GM18870 (cell line): Measurements from ENCODE around the gene KCNQ1.

ENCODE experiments used
- ATAC-seq: cut with Tn5 transposase; IDR thresholded peaks from one replicate; pipeline ENCODE4 v1.9.1; 2021; ENCODE audit warnings: moderate library complexity; ENCODE audit not compliant: unreplicated experiment

Gene KCNQ1

GRCh38 chr11:2859699-2860037 lies 414.9 kb downstream of the KCNQ1 start:
- ATAC-seq: no peak

DNA sequence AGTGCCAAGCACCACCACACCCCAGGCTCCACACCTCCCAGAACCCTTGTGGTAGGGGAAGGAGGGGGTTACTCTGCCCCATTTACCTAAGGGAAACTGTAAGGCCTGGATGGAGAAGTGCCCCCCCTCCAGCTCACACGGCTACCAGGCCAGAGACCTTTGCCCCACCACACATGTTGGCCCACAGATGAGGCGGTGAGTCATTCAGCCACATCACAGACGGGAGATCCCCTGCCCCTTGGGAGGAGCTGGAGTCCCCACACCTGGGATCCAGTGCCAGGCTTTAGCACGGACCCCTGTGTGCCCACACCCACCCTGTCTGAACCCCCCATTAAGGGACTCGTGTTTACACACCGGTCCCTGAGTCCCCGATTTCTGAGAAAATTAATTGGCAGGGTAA lies 415.8 kb downstream of the KCNQ1 start:
- no peak for ATAC-seq

DNA sequence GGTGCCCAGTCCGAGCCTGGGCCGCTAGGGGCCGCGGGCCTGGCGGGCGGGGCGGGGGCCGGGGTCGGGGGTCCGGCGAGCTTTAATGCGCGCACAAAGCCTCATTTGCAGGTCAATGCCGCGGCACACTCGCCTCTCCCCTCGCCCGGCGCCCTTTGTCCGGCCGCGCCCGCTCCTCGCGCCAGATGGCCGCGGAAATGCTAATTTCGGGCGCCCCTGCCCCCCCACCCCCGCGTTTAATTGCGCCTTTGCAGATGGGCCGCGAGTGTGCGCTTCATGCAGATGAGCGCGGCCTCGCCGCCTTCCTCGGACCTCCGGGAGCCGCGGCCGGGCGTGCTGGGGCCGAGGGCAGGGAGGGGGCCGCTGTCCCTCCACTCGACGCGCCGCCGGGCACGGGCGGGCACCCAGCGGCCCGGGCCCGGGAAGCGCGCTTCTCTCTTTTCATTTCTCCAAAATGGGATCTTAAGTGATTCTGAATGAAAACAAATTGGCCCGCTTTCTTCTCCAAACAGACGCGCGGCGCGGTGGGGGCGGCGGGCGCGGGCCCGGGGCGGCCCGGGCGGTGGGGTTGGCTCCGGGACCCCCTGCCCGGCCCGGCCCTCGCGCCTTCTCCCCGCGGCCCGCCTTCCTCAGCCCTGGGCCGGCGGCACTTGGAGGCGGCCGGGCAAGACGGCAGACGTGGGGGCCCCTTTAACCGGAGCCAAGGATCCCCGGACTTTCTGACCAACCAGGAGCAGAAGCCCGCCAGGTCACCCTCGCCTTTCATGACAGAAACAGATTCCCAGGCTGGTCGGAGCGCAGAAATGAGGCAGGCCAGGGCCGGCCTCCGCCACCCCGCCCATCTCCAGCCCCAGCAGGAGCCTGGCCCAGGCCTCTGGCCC lies 417.8 kb downstream of the KCNQ1 start:
- no peak for ATAC-seq

DNA sequence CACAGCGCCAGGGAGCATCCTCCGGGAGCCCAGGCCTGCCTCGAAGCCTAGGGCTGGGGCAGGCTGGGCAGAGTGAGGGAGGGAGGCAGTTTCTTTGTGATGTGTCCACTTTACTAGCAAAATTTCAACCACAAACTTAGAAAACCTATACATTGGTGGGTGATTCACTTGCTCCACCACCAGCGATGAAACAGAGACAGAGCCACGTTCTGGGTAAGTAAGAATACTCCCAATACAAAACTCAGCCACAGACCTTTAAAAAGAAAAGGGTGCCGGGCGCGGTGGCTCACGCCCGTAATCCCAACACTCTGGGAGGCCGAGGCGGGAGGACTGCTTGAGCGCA lies 418.4 kb downstream of the KCNQ1 start:
- no peak for ATAC-seq

DNA sequence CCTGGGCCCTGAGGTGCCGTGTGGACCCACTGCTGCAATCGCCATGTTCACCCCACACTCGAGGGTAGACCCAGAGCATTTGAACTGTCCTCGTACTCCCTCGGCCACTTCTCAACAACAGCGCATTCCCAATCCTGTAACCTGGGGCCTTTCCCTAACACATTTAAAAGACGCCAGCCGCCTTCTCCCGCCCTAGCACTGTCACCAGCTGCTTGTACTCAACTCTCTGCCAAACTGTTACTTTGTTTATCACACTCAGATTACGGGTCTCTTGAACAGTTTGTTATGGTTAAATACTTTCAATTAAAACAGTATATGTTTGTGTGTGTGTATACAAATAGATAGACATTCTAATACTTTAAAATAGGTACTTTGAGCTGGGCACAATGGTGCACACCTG lies 420.1 kb downstream of the KCNQ1 start:
- no peak for ATAC-seq

- ATAC-seq: no peak
Measured at GRCh38 chr11:2865922-2866577, 421.2 kb downstream of the KCNQ1 start.

DNA sequence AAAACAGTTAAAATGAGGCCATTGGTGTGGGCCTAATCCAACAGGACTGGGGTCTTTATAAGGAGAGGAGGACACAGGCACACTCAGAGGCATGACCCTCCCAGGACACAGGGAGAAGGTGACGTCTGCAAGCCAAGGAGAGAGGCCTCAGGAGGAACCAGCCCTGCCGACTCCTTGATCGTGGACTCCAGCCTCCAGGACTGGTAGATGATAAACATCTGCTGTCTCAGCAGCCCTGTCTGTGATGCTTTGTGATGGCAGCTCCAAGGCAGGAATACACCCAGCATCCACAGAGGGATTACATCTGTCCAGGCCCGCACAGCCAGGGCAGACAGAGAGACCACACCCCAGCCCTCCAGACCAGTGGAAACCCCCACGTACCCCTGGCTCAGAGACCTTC lies 422.3 kb downstream of the KCNQ1 start:
- ATAC-seq: no peak

- no peak for ATAC-seq
Measured at GRCh38 chr11:2867722-2868505, 423.1 kb downstream of the KCNQ1 start.

DNA sequence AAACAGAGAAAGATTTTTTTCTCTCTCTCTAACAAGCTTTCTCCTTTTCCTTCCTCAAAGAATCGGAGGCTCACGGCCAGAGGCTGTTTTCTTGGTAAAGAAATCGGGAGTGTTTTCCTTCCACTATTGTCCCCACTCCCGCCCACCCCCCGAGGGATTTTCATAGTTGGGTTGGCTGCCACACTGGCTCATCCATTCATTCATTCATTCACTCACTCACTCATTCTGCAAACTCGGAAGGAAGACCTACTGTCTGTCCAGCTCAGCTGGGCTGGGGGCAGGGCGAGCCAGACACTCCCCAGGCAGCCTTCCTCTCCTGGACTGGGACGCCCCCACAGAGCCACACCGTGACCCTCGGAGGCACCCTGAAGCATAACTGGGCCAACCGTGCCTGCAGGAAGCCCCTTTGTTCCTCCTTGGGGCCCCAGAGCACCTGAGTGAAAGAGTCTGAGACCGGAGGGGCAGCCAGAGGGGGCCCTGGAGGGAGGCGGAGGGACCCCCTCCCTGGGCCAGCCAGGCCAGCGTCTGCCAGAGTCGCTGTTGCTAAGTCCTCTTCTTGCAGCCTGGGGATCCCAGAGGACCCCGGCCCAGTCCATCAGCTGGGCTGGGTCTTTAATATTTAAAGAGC lies 423.8 kb downstream of the KCNQ1 start:
- ATAC-seq: no peak

DNA sequence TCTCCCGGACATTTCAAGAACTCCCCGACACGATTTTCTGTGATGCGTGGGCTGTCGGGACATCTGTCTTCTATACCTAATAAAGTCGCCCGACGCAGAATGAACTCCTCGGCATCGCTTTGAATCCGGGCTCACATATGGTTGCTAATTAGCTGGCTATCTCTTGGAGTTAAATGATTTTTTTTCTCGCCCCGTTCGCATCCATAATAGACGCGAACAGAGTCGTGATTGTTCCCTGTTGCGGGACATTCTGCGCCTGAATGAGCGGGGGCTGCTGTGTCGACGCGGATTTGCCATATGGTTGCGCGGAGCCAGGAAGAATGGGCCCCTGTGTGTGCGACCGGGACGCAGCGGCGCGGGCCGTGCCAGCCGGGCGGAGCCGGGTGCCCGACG lies 424.3 kb downstream of the KCNQ1 start:
- ATAC-seq: no peak

DNA sequence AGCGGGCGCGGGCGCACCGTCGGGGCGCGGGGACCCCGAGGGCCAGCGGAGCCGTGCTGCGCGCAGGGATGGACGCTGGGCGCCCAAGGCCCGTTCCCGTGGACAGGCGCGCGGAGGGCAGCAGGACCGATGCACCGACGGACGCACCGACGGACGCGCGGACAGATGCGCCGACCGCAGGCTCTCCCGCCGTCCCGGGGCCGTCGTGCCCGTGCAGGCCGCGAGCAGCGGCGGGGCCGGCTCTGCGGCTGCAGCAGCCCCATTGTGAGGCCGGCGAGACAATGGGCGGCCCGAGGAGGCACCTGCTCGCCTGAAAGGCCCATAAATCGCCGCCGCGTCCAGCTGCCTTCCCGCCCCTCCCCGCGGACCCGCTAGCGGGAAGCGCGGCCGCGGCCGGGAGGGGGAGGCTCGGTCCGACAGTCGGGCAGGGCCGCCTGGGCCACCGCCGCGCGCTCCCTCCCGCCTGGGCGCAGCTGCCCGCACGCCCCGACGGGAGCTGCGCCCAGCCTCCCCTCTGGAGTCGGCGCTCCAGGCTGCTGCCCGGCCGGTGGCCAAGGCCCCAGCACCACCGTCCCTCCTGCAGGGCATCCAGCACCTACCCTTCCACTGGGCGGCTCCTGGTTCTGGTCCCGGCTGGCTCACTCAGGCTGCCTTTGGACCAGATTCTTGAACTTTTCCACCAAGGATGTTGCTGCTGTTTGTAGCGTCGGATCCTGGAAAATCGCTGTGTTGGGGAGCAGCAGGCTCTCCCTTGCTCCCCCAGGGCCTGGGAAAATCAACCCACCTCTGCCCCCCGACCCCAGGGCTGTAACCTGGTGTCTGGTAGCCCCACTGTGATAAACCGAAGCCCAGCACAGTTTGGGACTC lies 425.0 kb downstream of the KCNQ1 start:
- no peak for ATAC-seq

GRCh38 chr11:2870460-2870859 lies 425.7 kb downstream of the KCNQ1 start:
- no peak for ATAC-seq

DNA sequence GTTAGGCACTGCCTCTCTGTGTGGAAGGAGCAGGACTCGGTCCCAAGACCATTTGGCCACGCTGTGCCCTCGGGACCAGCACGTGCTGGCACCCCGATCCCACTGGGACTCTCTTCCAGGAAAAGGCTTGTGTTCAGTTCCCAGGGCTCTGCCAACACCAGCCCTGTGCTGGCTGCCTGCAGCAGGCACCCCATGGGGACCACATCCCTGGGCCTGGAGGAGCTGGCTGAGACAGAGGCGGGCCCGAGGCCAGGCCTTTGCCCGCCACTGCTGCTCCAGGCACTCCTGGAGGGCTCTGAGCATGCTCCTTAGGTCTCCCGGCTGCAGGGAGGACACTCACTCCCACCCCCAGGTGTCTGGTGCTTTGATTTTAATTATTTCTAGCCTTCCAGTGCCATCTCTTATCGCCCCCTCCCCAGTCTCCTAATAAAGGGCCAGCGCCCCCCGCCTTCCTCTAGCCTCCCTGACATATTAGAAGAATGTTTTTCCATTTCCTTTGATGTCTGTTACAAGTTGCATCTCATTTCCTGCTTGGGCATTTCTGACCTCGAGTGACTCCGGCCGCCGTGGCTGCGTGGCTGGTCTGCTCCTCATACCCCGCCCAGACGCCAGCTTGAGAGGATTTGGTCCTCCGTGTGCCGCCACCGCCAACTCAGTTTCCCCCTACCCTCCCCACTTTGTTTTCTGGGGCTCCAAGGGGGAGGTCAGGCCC lies 426.3 kb downstream of the KCNQ1 start:
- ATAC-seq: no peak

DNA sequence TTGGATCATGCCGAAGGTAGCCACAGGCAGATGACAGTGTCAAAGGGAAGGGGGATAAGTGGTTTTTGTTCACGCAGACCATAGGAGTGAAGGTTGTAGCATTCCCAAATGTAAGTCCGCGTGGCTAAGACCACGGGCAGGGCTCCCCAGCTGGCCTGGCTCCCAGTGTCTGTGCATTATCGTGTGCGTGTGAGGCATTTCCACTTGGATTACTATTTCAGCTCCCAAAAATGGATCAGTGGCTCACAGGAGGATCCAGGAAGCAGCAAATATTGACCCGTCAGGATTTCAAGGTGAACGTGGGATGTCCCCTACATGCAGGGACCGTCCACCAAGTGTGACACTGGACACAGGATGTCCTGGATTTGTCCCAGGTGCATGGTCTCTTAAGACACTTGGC lies 430.2 kb downstream of the KCNQ1 start:
- ATAC-seq: no peak

DNA sequence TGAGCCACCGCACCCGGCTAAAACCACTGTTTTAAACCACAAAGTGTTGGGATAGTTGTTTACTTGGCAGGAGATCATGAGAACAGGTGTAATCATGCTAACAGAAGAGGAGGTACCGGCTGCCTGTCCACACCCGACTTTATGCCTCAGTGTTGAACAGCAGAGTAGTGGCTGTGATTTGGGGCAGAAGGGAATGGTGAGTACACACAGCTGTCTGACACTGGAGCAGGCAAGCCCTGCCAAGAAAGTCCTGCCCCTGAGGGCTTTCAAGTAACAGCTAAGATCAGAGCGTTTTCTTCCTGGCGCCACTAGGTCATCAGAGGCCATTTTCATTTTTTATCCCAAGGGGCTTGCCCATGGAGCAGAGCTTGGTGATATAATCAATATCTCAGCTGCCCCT lies 432.7 kb downstream of the KCNQ1 start:
- no peak for ATAC-seq

GRCh38 chr11:2878782-2879181 lies 434.0 kb downstream of the KCNQ1 start:
- no peak for ATAC-seq

DNA sequence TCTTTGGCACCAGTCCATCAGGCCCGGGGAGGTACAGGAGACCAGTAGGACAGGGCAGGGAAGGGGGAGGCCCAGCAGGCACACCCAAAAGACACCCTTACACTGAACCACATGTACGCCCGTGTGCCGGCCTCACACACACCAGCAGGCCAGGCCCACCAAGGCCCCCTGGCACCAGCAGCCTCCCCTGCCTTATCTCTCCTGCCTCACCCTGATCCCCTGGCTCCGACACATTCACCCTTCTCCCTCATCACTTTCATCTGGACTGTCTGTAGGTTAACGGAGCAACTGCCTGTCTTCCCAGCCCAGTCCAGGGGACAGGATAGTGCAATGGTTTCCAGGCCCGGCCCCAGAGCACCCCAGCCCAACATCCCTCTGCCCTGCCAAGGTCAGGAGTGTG lies 435.8 kb downstream of the KCNQ1 start:
- no peak for ATAC-seq

- ATAC-seq: no peak
Measured at GRCh38 chr11:2881076-2881980, 436.5 kb downstream of the KCNQ1 start.

DNA sequence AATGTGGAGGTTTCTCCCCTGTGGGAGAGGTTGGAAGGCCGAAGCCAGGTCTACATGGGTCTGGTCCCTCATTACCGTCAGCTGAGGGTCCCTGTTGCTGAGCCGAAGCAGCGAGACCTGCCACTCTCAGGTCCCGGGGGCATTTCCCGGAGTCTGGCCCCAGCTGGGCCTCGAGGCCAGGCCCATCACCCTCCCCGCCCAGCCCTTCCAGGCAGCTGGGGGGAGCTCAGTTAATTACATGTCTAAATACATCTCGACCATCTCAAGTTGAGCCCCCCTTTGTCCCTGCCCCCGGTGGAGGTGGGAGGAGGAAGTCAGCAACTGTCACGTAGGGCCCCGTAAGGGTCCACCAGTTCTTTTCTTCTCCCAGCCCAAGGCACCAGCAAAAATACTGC lies 437.2 kb downstream of the KCNQ1 start:
- no peak for ATAC-seq
